ENCODE data around the gene SEMA7A. TPM values are rescaled to one million over a fixed set of nuclear protein-coding genes. Genes with fewer than 3 reads are reported as not detected.

Gene SEMA7A
- total RNA-seq, 1 donor from 2014 or later: 11.7 TPM

GRCh38 chr15:74430510-74430951 is 3.2 kb downstream of the SEMA7A start:
- no peak for DNase-seq

GRCh38 chr15:74429781-74430400 is 3.9 kb downstream of the SEMA7A start:
- no peak for DNase-seq

DNA sequence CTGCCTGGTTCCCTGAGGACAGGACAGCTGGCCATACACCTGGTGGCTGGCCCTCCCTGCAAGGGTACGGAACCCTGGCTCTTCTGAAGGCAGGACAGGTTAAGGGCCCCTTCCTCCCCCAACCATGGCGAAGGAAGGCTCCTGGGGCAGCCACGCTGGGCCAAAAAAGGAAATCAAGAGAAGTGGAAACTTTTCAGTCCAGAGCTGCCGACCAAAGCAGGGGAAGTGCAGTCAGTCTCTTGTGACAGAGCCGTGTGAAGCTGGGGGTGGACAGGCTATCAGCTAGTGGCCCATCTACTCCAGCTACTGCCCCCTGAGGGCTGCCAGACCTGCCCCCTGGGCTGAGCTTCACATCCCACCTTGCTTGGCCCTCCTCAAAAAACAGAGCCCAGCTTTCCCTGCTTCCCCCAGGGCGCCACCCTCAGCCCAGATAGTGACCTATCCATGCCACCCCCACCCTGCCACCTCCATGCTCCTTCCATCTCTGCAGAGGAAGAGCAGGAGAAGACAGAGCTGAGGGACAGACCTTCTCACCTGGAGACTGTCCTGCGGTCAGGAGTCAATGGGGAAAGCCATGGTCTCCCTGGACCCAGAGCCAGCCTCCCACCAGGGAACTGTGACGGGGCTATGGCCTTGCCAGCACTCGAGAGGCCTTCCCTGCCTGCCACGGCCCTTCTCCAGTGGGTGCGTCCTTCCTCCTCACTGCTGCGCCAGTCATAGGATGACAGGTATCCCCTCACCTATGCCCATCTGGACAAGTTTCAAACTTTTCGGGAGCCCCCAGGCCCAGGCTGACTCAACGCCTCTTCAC is 4.6 kb downstream of the SEMA7A start:
- DNase-seq: no peak

DNA sequence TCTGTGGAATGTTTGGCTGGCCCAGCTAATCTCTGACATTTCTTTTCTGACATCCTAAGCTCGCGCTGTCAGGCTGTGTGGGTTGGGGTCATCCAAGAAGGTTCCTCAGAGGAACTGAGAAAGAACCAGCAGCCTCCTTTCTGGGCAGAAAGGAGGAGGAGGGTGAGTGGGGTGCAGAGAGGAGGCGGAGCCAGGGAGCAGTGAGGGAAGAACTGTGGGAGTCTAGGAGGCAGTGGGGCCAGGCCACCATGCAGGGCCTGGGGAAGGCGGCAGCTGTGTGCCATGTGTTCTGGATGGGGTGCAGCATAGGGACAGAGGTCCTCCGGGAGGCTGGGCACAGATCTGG is 5.3 kb downstream of the SEMA7A start:
- no peak for DNase-seq

GRCh38 chr15:74427607-74428441 is 5.9 kb downstream of the SEMA7A start:
- no peak for DNase-seq

DNA sequence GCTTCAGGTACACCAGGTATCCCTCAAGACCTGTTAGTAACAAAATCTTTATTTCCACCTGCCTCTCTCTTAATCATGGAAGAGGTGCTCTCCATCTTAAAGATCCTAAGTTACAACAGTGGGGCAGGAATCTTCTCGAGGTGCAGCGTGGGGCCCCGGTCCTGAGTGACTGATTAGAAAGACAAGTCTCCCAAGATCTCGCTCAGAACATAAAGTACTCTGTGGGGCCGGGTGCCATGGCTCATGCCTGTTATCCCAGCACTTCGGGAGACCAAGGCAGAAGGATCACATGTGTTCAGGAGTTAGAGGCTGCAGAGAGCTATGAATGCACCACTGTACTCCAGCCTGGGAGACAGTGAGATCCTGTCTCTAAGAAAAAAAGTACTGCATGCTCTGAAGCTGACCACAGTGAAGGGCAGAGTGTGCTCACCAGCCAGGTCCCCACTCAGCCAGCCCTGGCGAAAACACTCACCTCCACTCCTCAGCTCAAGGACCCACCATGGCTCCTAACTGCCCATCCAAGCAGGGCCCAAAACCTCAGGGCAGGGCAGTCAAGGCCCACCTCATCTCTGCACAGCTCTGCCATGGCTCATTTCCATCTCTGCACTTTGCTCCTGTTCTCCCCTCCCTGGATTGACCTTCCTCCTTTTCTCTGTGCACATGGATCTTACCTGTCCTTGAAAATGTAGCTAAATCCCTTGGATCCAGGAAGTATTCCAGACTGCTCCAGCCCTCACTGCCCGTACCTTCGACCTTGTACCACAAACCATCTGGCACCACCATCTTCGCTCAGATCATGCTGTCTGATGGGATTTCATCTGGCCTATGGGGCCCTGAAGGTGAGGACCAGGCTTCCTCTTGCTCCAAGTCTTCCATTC is 7.1 kb downstream of the SEMA7A start:
- no peak for DNase-seq

GRCh38 chr15:74425630-74426029 is 8.1 kb downstream of the SEMA7A start:
- DNase-seq: no peak

GRCh38 chr15:74424901-74425528 is 8.7 kb downstream of the SEMA7A start:
- no peak for DNase-seq

- DNase-seq: no peak
These were observed 10.1 kb downstream of the SEMA7A start for GRCh38 chr15:74423431-74424257.

GRCh38 chr15:74422652-74423430 is 10.9 kb downstream of the SEMA7A start:
- no peak for DNase-seq

GRCh38 chr15:74422265-74422651 is 11.5 kb downstream of the SEMA7A start:
- no peak for DNase-seq

DNA sequence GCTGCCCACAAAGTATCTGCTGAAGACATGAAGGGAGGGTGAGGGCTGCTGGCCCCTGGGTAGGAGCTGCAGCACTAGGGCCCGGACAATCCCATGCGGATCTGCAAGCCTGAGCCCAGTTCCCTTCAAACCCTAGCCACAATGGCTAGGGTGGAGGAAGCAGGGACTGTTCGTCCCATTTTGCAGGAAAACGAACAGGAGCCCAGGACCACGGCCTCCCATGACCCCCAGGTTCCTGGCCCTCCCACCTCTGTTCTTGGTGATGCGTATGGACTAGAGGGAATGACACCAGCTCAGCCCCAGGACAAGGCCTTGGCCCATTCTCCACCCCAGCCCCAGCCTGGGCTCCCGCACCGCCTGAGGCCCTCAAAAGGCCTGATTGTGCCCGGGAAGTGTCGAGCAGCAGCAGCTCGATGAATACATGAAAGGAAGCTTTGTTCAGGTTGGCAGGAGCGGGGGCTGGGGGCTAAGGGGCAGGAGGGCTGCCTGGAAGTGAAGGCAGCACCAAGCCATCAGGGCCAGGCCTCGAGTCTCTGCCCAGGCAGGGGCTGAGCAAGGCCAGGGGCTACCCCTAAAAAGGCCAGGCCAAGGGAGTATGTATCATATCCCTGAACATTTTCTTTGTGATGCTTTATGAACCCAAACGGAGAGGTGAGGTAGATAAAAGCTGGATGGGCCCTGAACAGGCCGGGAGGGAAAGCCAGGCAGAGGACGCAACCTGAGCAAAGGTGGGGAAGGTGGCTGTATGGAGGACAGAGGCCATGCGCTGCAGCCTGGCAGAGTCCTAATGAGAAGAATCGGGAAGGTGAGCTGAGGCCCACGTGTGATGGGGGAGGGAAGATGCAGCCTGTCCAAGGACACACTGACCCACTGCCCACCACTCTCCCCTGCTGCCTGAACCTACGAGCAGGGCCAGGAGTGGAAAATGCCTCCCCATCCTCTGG is 12.2 kb downstream of the SEMA7A start:
- DNase-seq: no peak

DNA sequence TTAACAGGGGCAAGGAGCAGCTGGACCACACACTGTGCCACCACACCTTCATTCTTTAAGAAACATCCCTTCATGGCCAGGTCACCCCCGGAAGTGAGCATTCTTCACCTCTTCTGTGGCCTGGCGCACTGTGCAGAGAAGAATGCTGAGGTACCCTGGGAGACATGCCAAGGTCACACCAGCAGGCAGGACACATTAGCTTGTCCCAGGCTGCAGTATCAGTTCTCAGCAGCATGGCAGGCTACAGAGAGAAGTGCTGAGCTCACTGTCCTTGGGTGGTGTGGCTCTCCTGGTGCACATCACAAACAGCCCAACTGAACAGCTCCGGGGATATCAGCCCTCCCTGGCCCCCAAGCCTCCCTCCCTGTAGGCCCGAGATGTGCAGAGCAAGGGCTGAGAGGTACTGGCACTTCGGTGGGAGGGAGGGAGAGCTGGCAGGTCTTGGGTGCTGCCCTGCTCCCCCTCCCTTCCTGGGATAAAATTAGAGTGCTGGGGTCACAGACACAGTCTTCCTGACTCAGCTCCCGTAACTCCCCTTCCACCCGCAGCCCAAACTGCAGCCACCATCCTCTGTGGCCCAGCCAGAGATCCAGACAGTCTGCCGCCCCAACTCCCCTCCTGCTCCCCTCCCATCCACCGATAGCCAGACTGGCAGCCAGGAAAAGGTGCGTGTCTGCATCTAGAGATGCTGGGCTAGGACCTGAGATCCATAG is 13.4 kb downstream of the SEMA7A start:
- DNase-seq: no peak

DNA sequence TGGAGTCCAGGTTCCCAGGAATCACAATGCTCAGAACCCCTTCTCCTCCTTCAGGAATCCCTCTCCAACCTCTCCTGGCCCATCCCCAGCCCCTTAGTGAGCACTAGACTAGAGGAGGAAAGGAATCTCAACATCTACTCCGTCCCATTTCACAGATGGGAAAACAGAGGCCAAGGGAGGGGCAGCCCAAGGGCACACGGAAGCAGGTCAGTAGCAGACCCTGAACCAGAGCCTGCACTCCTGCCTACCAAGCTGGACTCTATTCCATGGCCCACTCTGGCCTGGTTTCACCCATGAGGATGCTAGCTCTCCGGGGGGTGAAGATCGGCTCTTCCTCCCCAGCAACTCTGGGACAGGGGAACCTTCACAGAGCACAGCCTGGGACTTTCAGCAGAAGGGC is 14.3 kb downstream of the SEMA7A start:
- no peak for DNase-seq

- DNase-seq: no peak
These were observed 15.0 kb downstream of the SEMA7A start for GRCh38 chr15:74418575-74419338.

DNA sequence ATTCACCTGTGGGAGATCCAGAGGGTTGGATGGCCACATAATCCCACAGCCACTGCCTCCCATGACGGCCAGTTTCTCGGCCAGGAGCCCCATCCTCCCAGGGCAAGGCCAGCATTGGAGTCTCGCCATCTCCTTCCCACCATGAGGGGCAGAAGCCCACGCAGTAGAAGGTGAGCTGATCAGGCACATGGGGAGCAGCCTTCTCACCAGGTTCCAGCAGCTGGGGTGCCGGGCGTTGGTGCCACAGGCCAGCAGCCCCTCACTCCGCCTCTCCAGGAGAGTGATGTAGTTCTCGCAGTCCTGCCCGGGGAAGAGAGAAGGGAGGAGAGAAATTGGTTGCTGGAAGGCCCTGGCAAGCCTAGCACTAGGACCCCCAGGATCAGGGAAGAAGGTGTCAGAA is 16.1 kb downstream of the SEMA7A start:
- no peak for DNase-seq

DNA sequence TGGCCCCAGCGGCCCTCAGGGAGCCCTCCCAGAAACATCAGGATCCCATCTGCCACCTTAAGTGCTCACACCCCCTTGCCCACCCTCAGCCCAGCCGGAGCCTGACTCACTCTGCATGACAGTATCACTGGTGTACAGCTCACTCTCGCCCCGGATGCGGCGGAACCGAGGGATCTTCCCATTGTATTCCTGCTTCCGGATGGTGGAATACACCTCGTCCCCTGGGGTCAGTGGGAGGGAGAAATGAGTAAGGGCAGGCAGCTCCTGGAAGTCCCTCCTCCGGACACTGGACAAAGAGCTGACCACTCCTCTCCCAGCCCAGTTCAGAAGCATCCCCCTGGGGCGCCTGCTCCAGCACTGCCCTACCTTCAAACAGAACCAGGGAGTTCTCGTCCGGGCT is 16.5 kb downstream of the SEMA7A start:
- no peak for DNase-seq
